ENCODE data around the gene NGDN.
"Not testable (repeated sequence)": the region's sequence is repeated elsewhere in the genome, so short reads cannot be mapped to it uniquely, and the experiment has no call there.

NGDN gene

GRCh38 chr14:23469127-23469905, at the start of gene NGDN:
NGDN (plus strand) TSS chr14:23469703; CDS start chr14:23469716, 13 bp downstream.
- DNase-seq (ENCODE audit: low read depth), result peak; percentile 83

GRCh38 chr14:23421594-23421993, 47.9 kb upstream of the NGDN start:
- DNase-seq (ENCODE audit: low read depth), result no peak

DNA sequence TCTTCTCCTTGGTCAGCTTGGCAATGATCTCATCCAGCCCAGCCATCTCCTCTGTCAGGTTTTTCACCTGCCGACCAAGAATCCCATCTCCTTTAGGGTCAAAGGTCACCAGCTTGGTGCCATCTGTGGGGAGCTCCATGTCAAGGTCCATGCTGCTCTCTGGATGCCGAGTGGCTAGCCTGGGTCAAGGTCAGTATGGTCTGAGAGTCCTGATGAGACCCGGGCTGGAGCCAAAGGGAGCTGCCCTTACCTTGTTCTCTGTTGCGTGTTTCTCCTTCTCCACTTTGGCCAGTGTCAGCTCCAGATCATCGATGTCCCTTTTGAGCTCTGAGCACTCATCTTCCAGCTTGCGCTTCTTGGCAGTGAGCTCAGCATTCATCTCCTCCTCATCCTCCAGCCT, 45.8 kb upstream of the NGDN start:
- DNase-seq (ENCODE audit: low read depth), result no peak

GRCh38 chr14:23425169-23425568, 44.3 kb upstream of the NGDN start:
- DNase-seq (ENCODE audit: low read depth), result no peak

DNA sequence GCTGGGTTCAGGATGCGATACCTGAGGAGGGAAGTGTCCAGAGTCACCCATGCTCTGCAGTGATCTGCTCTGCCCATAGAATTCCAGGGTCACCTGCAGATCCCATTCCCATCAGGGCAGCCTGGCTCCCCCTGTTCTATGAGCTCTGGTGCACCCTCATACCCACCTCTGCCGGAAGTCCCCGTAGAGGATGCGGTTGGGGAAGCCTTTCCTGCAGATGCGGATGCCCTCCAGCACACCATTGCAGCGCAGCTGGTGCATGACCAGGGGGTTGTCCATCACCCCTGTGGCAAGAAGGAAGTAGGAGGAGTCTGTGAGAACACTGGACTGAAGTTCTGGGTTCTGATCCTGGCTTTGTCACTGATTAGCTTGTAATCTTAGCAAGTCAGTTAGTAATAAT, 43.7 kb upstream of the NGDN start:
- not testable (repeated sequence) for DNase-seq (ENCODE audit: low read depth)

DNA sequence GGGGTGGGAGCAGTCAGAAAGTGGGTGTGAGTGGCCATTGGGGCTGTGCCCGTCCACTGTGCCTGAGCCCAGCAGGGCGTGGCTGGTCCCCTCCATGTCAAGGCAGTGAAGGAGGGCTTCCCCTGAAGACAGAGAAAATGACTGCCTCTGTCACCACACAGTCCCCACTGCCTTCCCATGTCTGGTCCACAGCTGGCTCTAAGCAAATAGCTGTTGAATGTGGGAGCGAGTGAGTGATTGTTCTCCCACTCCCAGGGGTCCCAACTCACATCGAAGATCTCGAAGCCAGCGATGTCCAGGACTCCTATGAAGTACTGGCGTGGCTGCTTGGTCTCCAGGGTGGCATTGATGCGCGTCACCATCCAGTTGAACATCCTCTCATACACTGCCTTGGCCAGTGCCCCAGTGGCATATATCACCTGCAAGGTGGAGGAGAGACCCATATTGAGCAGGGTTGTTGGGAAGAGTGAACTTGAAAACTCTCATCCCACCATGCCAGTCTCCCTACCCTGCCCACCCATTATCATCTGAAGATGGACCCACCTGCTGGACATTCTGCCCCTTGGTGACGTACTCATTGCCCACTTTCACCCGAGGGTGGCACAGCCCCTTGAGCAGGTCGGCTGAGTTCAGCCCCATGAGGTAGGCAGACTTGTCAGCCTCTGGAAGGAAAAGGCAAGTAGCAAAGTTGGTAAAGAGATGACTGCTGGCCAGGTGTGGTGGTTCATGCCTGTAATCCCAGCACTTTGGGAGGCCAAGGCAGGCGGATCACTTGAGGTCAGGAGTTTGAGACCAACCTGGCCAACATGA, 40.6 kb upstream of the NGDN start:
- DNase-seq (ENCODE audit: low read depth), result no peak

GRCh38 chr14:23430016-23430722, 39.3 kb upstream of the NGDN start:
- DNase-seq (ENCODE audit: low read depth), result no peak

DNA sequence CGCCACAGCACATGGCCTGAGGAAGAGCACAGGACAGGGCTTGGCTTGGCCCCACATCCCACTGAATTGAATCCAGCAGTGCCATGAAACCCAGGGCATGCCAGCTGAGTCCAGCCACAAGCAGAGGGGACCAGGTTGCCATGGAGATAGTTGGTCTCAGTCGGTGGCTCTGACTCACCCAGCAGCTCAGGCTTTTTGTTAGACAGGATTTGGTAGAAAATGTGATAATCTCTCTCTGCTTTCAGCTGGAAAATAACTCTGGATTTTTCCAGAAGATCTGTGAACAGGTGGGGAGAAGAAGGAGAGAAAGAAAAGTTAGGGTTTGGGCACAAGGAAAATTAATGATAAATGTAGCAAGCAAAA, 38.8 kb upstream of the NGDN start:
- DNase-seq (ENCODE audit: low read depth), result no peak

GRCh38 chr14:23431486-23431885, 38.0 kb upstream of the NGDN start:
- DNase-seq (ENCODE audit: low read depth), result no peak

DNA sequence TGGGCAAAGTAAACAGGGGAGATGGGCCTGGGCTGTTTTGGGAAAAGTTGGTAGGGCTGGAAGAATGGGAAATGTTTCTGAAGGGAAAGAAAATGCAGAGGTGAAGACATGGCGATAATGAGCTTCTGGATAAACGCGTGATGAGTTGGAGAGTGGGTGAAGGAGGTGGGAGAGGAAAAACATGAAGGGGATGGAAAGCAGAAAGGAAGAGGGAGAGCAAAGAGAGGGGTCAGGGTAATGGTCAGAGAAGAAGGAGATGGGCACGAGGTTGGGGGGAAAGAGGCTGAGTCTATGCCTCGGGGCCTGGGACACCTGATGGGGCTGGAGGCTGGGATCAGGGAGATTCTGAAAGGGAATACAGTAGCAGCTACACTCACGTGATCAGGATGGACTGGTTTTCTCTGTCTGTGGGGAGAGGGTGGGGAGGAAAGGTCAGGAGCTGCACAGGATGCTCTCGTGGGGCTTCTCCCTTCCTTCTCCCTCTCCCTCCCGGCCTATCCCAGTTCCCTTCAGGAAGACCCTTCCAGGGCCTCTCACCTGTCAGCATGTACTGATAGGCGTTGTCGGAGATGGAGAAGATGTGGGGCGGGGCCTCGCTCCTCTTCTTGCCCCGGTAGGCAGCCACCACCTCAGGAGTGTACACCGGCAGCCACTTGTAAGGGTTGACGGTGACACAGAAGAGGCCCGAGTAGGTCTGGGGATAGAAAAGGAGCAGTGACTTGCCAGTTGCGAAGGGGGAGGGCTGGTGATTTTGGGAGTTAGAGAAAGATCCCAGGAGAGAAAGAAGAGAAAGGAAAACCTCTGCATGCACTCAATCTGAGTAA, 37.2 kb upstream of the NGDN start:
- no peak for DNase-seq (ENCODE audit: low read depth)

DNA sequence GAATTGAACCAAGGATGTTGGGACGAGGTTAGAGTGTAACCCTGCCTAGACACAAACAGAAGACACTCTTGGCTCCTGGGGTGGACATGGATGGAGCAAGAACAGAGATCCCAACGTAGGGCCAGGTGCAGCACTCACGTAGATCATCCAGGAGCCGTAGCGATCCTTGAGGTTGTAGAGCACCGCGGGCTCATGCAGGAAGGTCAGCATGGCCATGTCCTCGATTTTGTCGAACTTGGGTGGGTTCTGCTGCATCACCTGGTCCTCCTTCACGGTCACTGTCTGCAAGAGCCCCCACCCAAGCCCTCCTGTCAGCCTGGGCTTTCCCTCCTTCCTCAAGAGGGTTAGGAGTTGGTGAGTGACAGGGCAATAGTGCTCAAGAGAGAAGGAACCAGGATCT, 36.6 kb upstream of the NGDN start:
- no peak for DNase-seq (ENCODE audit: low read depth)

DNA sequence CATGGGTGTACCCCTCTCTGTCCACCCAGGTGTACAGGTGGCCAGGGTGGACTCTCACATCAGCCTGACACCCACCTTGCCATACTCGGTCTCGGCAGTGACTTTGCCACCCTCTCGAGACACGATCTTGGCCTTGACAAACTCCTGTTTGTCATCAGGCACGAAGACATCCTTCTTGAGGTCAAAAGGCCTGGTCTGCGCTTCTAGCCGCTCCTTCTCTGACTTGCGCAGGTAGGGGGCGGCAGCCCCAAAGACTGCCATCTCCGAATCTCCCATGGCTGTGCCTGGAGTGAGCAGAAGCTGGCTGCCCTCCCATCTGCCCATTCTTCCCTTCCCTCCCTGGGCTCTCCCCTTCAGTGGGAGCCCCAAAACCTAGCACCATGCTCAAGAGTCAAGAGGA, 36.0 kb upstream of the NGDN start:
- no peak for DNase-seq (ENCODE audit: low read depth)

GRCh38 chr14:23434488-23435222, 34.8 kb upstream of the NGDN start:
- no peak for DNase-seq (ENCODE audit: low read depth)

- DNase-seq (ENCODE audit: low read depth), result no peak
Measured at GRCh38 chr14:23435543-23436326, 33.8 kb upstream of the NGDN start, which contains the start of gene MYH7. MYH7 (minus strand) TSS chr14:23435660; CDS start chr14:23433732, 1,928 bp downstream.

GRCh38 chr14:23436327-23437132, 33.0 kb upstream of the NGDN start:
- no peak for DNase-seq (ENCODE audit: low read depth)

GRCh38 chr14:23437133-23438100, 32.1 kb upstream of the NGDN start:
- no peak for DNase-seq (ENCODE audit: low read depth)

- no peak for DNase-seq (ENCODE audit: low read depth)
Measured at GRCh38 chr14:23438101-23438971, 31.2 kb upstream of the NGDN start.
